NCI-H774 (cell line): ENCODE results near the gene TTC9.
"Not testable (repeated sequence)": the region's sequence is repeated elsewhere in the genome, so short reads cannot be mapped to it uniquely, and the experiment has no call there.

Experiments
- DNase-seq: peaks from one replicate; lab custom pipeline; 2025; lab: John Stamatoyannopoulos, UW

TTC9 gene

GRCh38 chr14:70680748-70681147, 39.0 kb downstream of the TTC9 start:
- no peak for DNase-seq

GRCh38 chr14:70683983-70684382, 42.3 kb downstream of the TTC9 start:
- DNase-seq: no peak

- DNase-seq: no peak
Measured at GRCh38 chr14:70685474-70686197, 43.9 kb downstream of the TTC9 start.

- no peak for DNase-seq
Measured at GRCh38 chr14:70692210-70692609, 50.5 kb downstream of the TTC9 start.

- DNase-seq: no peak
Measured at GRCh38 chr14:70696026-70696425, 54.3 kb downstream of the TTC9 start.

GRCh38 chr14:70697701-70698100, 56.0 kb downstream of the TTC9 start:
- DNase-seq: no peak

GRCh38 chr14:70698288-70698687, 56.6 kb downstream of the TTC9 start:
- DNase-seq: no peak

GRCh38 chr14:70699646-70700045, 57.9 kb downstream of the TTC9 start:
- DNase-seq: no peak

GRCh38 chr14:70700955-70701585, 59.4 kb downstream of the TTC9 start:
- no peak for DNase-seq

GRCh38 chr14:70701610-70702009, 59.9 kb downstream of the TTC9 start:
- no peak for DNase-seq

- no peak for DNase-seq
Measured at GRCh38 chr14:70702161-70702560, 60.4 kb downstream of the TTC9 start.

- not testable (repeated sequence) for DNase-seq
Measured at GRCh38 chr14:70703621-70704168, 62.0 kb downstream of the TTC9 start.

- DNase-seq: no peak
Measured at GRCh38 chr14:70704960-70705359, 63.2 kb downstream of the TTC9 start.

- DNase-seq: no peak
Measured at GRCh38 chr14:70706177-70706576, 64.5 kb downstream of the TTC9 start.

GRCh38 chr14:70707138-70708038, 65.7 kb downstream of the TTC9 start:
- DNase-seq: no peak

GRCh38 chr14:70708717-70709570, 67.2 kb downstream of the TTC9 start:
- DNase-seq: peak; percentile 14

- peak; percentile 66 for DNase-seq
Measured at GRCh38 chr14:70709726-70710382, 68.1 kb downstream of the TTC9 start.

GRCh38 chr14:70711451-70711850, 69.7 kb downstream of the TTC9 start:
- DNase-seq: no peak

GRCh38 chr14:70713096-70713495, 71.4 kb downstream of the TTC9 start:
- DNase-seq: no peak

GRCh38 chr14:70713511-70713916, 71.8 kb downstream of the TTC9 start:
- DNase-seq: no peak

GRCh38 chr14:70714055-70714550, 72.4 kb downstream of the TTC9 start:
- peak; percentile 14 for DNase-seq
